HepG2 (cell line): ENCODE results near the gene PHTF1.

ENCODE experiments used
- CTCF ChIP-seq: sonication (generic); formaldehyde crosslinking; IDR thresholded peaks from 2 replicates; pipeline ENCODE4 v1.5.0; 2020; ENCODE audit warnings: mild to moderate bottlenecking, missing genetic modification reagents, moderate library complexity
- ELF3 ChIP-seq: IDR thresholded peaks from 2 replicates; pipeline ENCODE4 v1.6.1; 2016; ENCODE audit warnings: missing genetic modification reagents, missing compliant biosample characterization
- GMEB2 ChIP-seq: IDR thresholded peaks from 2 replicates; pipeline ENCODE4 v1.6.1; 2016; ENCODE audit warnings: missing biosample characterization, missing genetic modification reagents, low read depth
- KAT7 ChIP-seq: IDR thresholded peaks from 2 replicates; pipeline ENCODE4 v1.6.1; 2018; ENCODE audit warnings: borderline replicate concordance, missing compliant biosample characterization
- YY1 ChIP-seq: IDR thresholded peaks from 2 replicates; pipeline ENCODE4 v1.6.1; 2011; ENCODE audit warnings: low read length, low read depth, moderate library complexity, mild to moderate bottlenecking; ENCODE audit not compliant: insufficient read depth, insufficient replicate concordance

DNA sequence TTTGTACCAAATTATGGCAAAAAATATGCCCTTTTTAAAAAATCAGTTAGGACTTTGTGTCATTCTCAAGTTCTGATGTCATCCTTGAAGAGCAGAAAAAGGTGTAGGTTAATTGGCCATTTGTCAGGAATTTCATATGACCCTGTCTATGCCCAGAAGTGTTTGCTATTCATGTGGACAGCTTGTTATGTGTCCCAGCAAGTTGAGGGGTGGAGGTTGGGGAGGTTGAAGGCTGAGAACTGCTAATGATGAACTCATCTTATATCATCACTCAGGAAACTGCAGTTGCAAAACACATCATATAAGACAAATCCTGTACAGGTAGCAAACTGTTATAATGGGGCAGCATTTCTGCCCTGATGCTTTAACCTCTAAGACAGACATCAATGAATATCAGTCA, 106.5 kb downstream of the PHTF1 start:
- no peak for TF ChIP-seq CTCF (CRISPR knock-in tag)
- TF ChIP-seq GMEB2 (CRISPR knock-in tag) = no peak
- TF ChIP-seq YY1 = no peak
- TF ChIP-seq ELF3 = no peak
- TF ChIP-seq KAT7 (CRISPR knock-in tag) = no peak
